Erythroblast (primary cell): Measurements from ENCODE around the gene FAM170B.

Experiments
- GATA1 ChIP-seq: IDR thresholded peaks from 2 replicates; pipeline ENCODE4 v1.6.1; 2011; ENCODE audit warnings: low read depth, mild to moderate bottlenecking, control low read depth, low read length, moderate library complexity
- POLR2A ChIP-seq: IDR thresholded peaks from 2 replicates; pipeline ENCODE4 v1.6.1; 2011; ENCODE audit warnings: mild to moderate bottlenecking, low read length

DNA sequence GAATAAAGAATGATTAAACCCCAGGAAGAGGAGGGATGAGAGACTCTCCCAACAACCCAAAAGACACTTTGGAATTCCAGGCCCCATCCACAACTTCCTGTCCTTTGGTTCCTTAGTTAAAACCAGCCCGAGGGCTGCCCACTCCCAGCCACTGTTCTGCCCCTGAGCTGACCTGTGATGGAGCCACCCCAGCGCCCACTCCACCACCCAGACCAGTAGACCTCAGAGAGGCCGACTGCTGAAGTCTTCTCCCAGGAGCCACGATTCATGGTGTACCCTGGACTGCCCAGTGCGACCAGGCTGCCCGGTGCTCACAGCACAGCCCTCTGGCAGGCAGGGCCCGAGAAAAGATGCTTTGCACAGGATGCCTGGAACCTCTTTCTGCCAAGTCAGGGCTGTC is 25.2 kb downstream of the FAM170B start:
- TF ChIP-seq POLR2A, result no peak
- TF ChIP-seq GATA1, result no peak
